Measurements from ENCODE around the gene SHISA6.

- TF ChIP-seq CTCF (conservative IDR thresholded peaks at IDR 0.05 in 1 of 2, IDR thresholded peaks at IDR 0.05 in 1 of 2; ENCODE audit: low read depth in 1 of 2, low read length in 2 of 2) (no peak), EZH2 (IDR thresholded peaks at IDR 0.05; ENCODE audit: low read length, missing control alignments) (no peak)
These were observed 61.6 kb downstream of the SHISA6 start for GRCh38 chr17:11302401-11303186.

Measured in fibroblast of lung (primary cell).